Stomach (tissue), 9 donors: ENCODE data around the gene CXCL11. TPM values are rescaled to one million over a fixed set of nuclear protein-coding genes. Genes with fewer than 3 reads are reported as not detected.

ENCODE experiments used
- DNase-seq, 2 donors: peaks; one replicate each; pipeline versions ENCODE4 v3.0.0 to v3.0.0-alpha.2; 2013 to 2019
- H3K27ac ChIP-seq, 5 donors: fragments of 200-600 bp in 4 of 5; sonication (generic) in 4 of 5; one replicate each; pipeline ENCODE4 v1.5.1; 2013 to 2019; ENCODE audit warnings: mild to moderate bottlenecking in 1 of 5, moderate library complexity in 1 of 5
- H3K27me3 ChIP-seq, 3 donors: fragments of 200-600 bp; sonication (generic); one replicate each; pipeline ENCODE4 v1.5.1; 2017 to 2019; ENCODE audit warnings: mixed run types in 1 of 3
- H3K36me3 ChIP-seq, 4 donors: fragments of 200-600 bp; sonication (generic); 1 replicate in 3 of 4; 2 replicates in 1 of 4; pipeline ENCODE4 v1.5.1; 2016 to 2019
- H3K4me1 ChIP-seq, 4 donors: fragments of 200-600 bp; sonication (generic); one replicate each; pipeline ENCODE4 v1.5.1; 2016 to 2019
- H3K4me3 ChIP-seq, 4 donors: fragments of 200-600 bp; sonication (generic) in 3 of 4; one replicate each; pipeline ENCODE4 v1.5.1; 2016 to 2019; ENCODE audit warnings: mild to moderate bottlenecking in 1 of 4
- H3K9me3 ChIP-seq, 4 donors: fragments of 200-600 bp; sonication (generic); one replicate each; pipeline ENCODE4 v1.5.1; 2016 to 2019
- CTCF ChIP-seq, 7 experiments: fragments of 450-650 bp in 4 of 7; fragments of 200-600 bp in 3 of 7; sonication (generic) in 3 of 7; IDR thresholded peaks; one replicate each; pipeline ENCODE4 v1.5.1; 2016 to 2019; ENCODE audit warnings: antibody characterized with exemption in 7 of 7, control low read depth in 2 of 7, mild to moderate bottlenecking in 1 of 7
- EP300 ChIP-seq: sonication (generic); formaldehyde crosslinking; IDR thresholded peaks from one replicate; pipeline ENCODE4 v1.6.1; 2017; ENCODE audit warnings: antibody characterized with exemption
- POLR2A ChIP-seq, 4 donors: fragments of 450-650 bp; IDR thresholded peaks; one replicate each; pipeline ENCODE4 v1.6.1; 2016; ENCODE audit warnings: antibody characterized with exemption in 4 of 4, control low read depth in 2 of 4, mild to moderate bottlenecking in 1 of 4, moderate library complexity in 1 of 4
- POLR2AphosphoS5 ChIP-seq, 3 donors: sonication (generic); formaldehyde crosslinking; IDR thresholded peaks; one replicate each; pipeline ENCODE4 v1.6.1; 2016; ENCODE audit warnings: antibody characterized with exemption in 3 of 3
- WGBS, 5 donors: extraction: QIAGEN DNeasy Blood & Tissue Kit in 3 of 5; methylation state at CpG; one replicate each; pipeline versions ENCODE4 v1.1.5 to v1.1.7; 2013 to 2018; 5-methylcytosine and 5-hydroxymethylcytosine counted together
- intact Hi-C: fragments of 100-400 bp; cut with DNase I; formaldehyde crosslinking; loops from one replicate; pipeline ENCODE4 v1.15.1; 2023; ENCODE audit warnings: low total_unique reads
- polyA plus RNA-seq, 3 donors: library from polyadenylated mRNA; stranded (reverse); fragments of 200-250 nt; gene quantifications; one replicate each; pipeline ENCODE4 v1.2.3, GENCODE V29; 2013
- total RNA-seq, 5 donors: library from RNA; depleted of rRNA; stranded (reverse); fragments of >200 nt; gene quantifications; one replicate each; pipeline versions ENCODE4 v1.1.0 to v1.2.3, GENCODE V29; 2014 to 2016
- donor health status: healthy with polysubstance abuse.
- donor health status: Bipolar disorder and iron deficiency.
- donor health status: healthy.

CXCL11 gene
- total and polyA plus RNA-seq, 8 donors = 0.19 to 3.4 (median 0.86) TPM; not detected in 4

DNA sequence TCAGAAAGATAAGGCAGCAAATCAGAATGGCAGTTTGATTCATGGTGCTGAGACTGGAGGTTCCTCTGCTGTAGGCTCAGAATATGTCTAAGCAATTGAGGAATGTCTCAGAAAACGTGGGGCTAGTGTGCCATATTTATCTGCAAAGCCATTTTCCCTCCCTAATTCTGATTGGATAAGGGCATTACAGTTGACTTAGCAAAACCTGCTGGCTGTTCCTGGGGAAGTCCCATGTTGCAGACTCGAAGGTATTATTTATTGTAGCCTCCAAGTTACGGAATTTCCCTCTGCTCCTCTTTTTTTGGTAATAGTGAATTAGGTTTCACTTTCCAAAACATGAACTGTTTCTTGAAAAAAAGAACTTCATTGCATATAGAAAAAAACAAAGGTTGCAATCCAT lies 12.5 kb downstream of the CXCL11 start, which contains the start of gene CXCL10:
Gene CXCL10, minus strand, starts transcription at position 109 of the 400 bp plus-strand sequence. Its CDS starts 66 bp downstream, at position 43.
- TF ChIP-seq POLR2A (IDR thresholded peaks at IDR 0.05) = no peak
- no peak for TF ChIP-seq POLR2AphosphoS5 (IDR thresholded peaks at IDR 0.05)
- no peak for TF ChIP-seq CTCF (IDR thresholded peaks at IDR 0.05)
- no peak for TF ChIP-seq EP300
- Histone ChIP-seq H3K27me3 (no peaks in the 10 kb centered on the region), H3K36me3 (no peaks in the 10 kb centered on the region), H3K27ac (no peak within 1 kb of the TSS), H3K4me3 (no peak within 1 kb of the TSS), H3K4me1 (peaks cover 0 to 17% (median 5%) of the 10 kb centered on the region in 4 donors), H3K9me3 (no peaks in the 10 kb centered on the region)
- WGBS, 5 donors = 4 to 25% (median 14%) methylated on average over 3 of the region's 3 CpGs
- DNase-seq = no peak
- intact Hi-C loops = no loop called here

GRCh38 chr4:76022677-76023076 lies 13.2 kb downstream of the CXCL11 start:
- Histone ChIP-seq H3K27ac (no peak overlapping the region), H3K4me3 (no peak overlapping the region), H3K9me3 (no peaks in the 10 kb centered on the region), H3K27me3 (no peaks in the 10 kb centered on the region), H3K36me3 (no peaks in the 10 kb centered on the region), H3K4me1 (peaks cover 0 to 12% (median 2%) of the 10 kb centered on the region in 4 donors)
- DNase-seq = no peak
- TF ChIP-seq CTCF (IDR thresholded peaks at IDR 0.05) (no peak), POLR2A (IDR thresholded peaks at IDR 0.05) (no peak), EP300 (no peak), POLR2AphosphoS5 (IDR thresholded peaks at IDR 0.05) (no peak)
- 77 to 85% (median 80%) methylated on average over 2 of the region's 2 CpGs for WGBS, 5 donors
- intact Hi-C loops = no loop called here

- Histone ChIP-seq H3K27ac (no peak overlapping the region), H3K9me3 (no peaks in the 10 kb centered on the region), H3K27me3 (no peaks in the 10 kb centered on the region), H3K36me3 (no peaks in the 10 kb centered on the region), H3K4me1 (peaks cover 0 to 12% (median 2%) of the 10 kb centered on the region in 4 donors), H3K4me3 (no peak overlapping the region)
- intact Hi-C loops = no loop called here
- WGBS, 5 donors = 72 to 81% (median 75%) methylated on average over 4 of the region's 4 CpGs
- TF ChIP-seq EP300 = no peak
- no peak for DNase-seq
Measured at GRCh38 chr4:76022031-76022430, 13.8 kb downstream of the CXCL11 start.

- no peaks in the 10 kb centered on the region for H3K9me3 ChIP-seq
- no peak overlapping the region for H3K27ac ChIP-seq
- DNase-seq = no peak
- intact Hi-C loops = no loop called here
- peaks cover 0 to 8% (median 2%) of the 10 kb centered on the region in 4 donors for H3K4me1 ChIP-seq
- WGBS, 5 donors = 84 to 95% (median 89%) methylated on average over 3 of the region's 3 CpGs
- no peak for TF ChIP-seq POLR2A (IDR thresholded peaks at IDR 0.05)
- no peak for TF ChIP-seq EP300
- no peak for TF ChIP-seq POLR2AphosphoS5 (IDR thresholded peaks at IDR 0.05)
- TF ChIP-seq CTCF (IDR thresholded peaks at IDR 0.05) = no peak
- H3K36me3 ChIP-seq = no peaks in the 10 kb centered on the region
- H3K27me3 ChIP-seq = no peaks in the 10 kb centered on the region
- H3K4me3 ChIP-seq = no peak overlapping the region
Measured at GRCh38 chr4:76017056-76017686, 18.7 kb downstream of the CXCL11 start.

DNA sequence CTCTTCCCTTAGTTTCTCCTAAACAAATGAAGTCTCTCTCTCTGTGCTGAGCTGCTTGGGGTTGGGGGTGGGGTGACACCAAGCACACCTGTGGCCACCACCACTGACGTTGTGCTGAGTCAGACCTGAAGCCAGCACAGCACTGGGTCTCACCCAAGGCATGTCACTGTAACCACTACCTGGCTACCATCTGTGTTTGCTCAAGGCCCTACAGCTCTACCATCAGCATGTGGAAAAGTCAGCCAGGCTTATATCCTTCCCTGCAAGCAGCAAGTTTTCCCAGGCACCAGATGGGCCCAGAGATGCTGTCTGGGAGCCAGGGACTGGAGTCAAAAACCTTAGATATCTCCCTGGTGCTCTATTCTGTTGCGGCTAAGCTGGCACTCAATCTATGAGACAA lies 19.5 kb downstream of the CXCL11 start:
- Histone ChIP-seq H3K27me3 (no peaks in the 10 kb centered on the region), H3K9me3 (no peaks in the 10 kb centered on the region), H3K27ac (no peak overlapping the region), H3K36me3 (no peaks in the 10 kb centered on the region), H3K4me1 (peaks cover 0 to 14% (median 6%) of the 10 kb centered on the region in 4 donors), H3K4me3 (no peak overlapping the region)
- WGBS, 5 donors = 65 to 81% (median 69%) methylated on average over 2 of the region's 2 CpGs
- DNase-seq = no peak
- intact Hi-C loops = no loop called here
- TF ChIP-seq POLR2A (IDR thresholded peaks at IDR 0.05) (no peak), EP300 (no peak), POLR2AphosphoS5 (IDR thresholded peaks at IDR 0.05) (no peak), CTCF (IDR thresholded peaks at IDR 0.05) (no peak)
